ENCODE results near the gene HNRNPA3.

DNA sequence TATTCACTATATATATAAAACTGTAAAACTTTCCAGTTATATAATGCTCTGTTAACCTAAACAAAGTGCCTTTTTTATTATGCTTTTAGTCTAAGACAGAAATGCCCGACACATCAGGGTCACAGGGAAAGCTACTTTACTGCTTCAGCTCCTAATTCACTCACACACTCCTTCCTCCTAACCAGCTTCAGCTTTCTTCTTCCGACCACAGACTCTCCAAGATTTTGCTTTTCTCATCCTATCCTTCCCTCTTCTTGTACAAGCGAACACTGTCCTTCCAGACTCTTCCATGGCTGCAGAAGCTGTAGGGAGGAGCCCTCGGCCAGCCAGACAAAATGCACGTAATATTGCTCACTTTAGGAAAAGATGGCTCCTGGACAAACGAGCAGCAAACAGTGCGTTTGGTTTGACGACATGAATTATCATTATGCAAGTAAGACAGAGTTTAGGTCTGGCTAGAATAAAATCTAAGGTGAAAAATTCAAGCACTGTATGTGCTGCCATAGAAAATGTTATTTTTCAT, 47.5 kb upstream of the HNRNPA3 start:
- no peak for TF ChIP-seq ZFX (IDR thresholded peaks at IDR 0.05)
- TF ChIP-seq YY1 (IDR thresholded peaks at IDR 0.05; ENCODE audit: extremely low read depth, insufficient replicate concordance, low read depth, low read length): peak; percentile 78
- TF ChIP-seq, protein P1, sequence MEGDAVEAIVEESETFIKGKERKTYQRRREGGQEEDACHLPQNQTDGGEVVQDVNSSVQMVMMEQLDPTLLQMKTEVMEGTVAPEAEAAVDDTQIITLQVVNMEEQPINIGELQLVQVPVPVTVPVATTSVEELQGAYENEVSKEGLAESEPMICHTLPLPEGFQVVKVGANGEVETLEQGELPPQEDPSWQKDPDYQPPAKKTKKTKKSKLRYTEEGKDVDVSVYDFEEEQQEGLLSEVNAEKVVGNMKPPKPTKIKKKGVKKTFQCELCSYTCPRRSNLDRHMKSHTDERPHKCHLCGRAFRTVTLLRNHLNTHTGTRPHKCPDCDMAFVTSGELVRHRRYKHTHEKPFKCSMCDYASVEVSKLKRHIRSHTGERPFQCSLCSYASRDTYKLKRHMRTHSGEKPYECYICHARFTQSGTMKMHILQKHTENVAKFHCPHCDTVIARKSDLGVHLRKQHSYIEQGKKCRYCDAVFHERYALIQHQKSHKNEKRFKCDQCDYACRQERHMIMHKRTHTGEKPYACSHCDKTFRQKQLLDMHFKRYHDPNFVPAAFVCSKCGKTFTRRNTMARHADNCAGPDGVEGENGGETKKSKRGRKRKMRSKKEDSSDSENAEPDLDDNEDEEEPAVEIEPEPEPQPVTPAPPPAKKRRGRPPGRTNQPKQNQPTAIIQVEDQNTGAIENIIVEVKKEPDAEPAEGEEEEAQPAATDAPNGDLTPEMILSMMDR (IDR thresholded peaks at IDR 0.05 in 2 of 3, conservative IDR thresholded peaks at IDR 0.05 in 1 of 3; ENCODE audit: borderline replicate concordance in 1 of 3, insufficient read depth in 1 of 3, low read depth in 2 of 3, low read length in 2 of 3): no peak
- no peak for TF ChIP-seq EZH2 (IDR thresholded peaks at IDR 0.05)
- no peak for TF ChIP-seq ELF1 (IDR thresholded peaks at IDR 0.05; ENCODE audit: borderline replicate concordance, low read depth)
- TF ChIP-seq ZNF274 (IDR thresholded peaks at IDR 0.05; ENCODE audit: low read depth, low read length): no peak
